ENCODE measurements around the gene NUMA1. TPM values are rescaled to one million over a fixed set of nuclear protein-coding genes. Genes with fewer than 3 reads are reported as not detected.

Gene NUMA1
- total RNA-seq, 2 donors from 2014 or later = 130 to 132 TPM

DNA sequence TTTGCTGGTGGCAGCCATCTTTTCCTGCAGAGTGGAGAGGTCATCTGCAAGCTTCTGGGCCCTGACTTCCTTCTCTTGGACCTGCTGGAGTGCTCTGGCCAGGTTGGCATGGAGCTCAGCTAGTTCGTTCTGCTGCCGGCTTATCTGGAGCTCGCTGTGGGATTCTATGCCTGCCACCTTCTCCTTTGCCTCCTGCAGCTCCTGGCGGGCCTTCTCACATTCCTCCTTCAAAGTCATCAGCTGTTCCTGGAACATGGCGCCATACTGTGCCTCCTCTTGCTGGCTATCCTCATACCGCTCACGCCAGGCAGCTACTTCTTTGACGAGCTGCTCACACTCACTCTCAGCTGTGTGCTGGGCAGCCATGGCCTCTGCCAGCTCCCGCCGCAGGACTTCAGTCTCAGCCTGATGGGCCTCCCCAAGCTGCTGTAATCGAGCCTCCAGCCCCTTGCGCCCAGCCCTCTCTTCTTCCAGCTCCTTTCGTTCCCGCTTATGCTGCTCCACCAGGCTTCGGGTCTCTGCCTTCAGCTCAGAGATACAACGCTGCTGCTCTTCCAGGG, 65.5 kb downstream of the NUMA1 start:
- H3K36me3 ChIP-seq (ENCODE audit: control insufficient read depth, insufficient read depth, low read length) = peaks cover 90% of the 10 kb centered on the region
- H3K4me3 ChIP-seq (ENCODE audit: low read length) = no peak overlapping the region
- no peak overlapping the region for H3K27ac Mint-ChIP-seq
- no peaks in the 10 kb centered on the region for H3K9me3 ChIP-seq (ENCODE audit: control insufficient read depth, low read length)
- H3K36me3 Mint-ChIP-seq (ENCODE audit: low read depth) = peaks cover 93% of the 10 kb centered on the region
- H3K27ac ChIP-seq (ENCODE audit: low read depth, low read length) = no peak overlapping the region
- H3K27me3 ChIP-seq (ENCODE audit: control insufficient read depth, insufficient read depth, low read length, poor library complexity, severe bottlenecking) = no peaks in the 10 kb centered on the region
- H3K9me3 Mint-ChIP-seq = no peaks in the 10 kb centered on the region
- no peaks in the 10 kb centered on the region for H3K4me1 ChIP-seq (ENCODE audit: control insufficient read depth, insufficient read depth, low read length)
- H3K9ac ChIP-seq (ENCODE audit: extremely low read depth, low read length, poor library complexity, severe bottlenecking) = no peak overlapping the region
- WGBS, 2 experiments (ENCODE audit: insufficient coverage in 1 of 2, insufficient read length in 1 of 2) = 95 to 96% methylated on average over 16 of the region's 16 CpGs
- H3K27me3 Mint-ChIP-seq (ENCODE audit: insufficient read depth) = no peaks in the 10 kb centered on the region
- no peak for DNase-seq
- no peaks in the 10 kb centered on the region for H3K4me1 Mint-ChIP-seq
- no peak overlapping the region for H3K4me3 Mint-ChIP-seq
- TF ChIP-seq CTCF (conservative IDR thresholded peaks at IDR 0.05) = no peak

DNA sequence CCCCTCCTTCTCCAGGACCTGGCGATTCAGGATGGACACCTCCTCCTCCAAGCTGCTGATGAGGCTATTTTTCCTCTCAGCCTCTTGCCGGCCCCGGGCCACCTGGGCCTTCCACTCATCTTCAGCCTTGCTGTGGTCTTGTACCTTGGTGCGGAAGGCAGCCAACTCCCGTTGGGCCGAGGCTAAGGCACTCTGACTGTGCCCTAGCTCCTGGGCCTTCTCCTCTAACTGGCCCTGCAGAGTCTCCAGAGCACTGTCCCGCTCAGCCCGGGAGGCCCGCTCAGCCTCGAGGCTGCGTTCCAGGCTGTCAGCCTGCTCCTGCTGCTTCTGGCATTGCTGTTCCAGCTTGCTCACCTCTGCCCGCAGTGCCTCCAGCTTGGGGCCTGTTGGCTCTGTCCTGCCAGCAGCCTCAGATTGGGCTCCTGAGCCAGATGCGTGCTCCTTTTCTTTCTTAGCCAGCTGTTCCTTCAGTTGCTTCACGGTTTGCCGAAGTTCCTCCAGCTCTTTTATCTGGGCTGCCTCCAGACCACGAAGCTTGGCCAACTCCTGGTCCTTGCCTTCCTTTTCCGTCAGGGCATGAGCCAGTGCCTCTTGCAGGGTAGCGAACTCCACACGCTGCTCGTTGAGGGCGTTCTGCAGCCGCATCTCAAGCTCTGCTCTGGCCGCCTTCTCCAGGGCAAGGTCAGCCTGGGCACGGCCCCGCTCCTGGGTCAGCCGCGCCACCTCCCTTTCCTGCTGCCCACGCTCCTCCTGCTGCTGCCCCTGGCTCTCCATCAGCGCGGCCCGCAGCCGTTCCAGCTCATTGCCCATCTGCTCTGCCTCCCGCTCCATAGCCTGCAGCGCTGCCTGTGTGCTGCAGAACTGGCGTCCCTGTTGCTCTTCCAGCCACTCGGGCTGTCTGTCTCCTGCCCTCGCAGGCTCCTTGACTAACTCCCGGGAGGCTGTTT, 66.3 kb downstream of the NUMA1 start:
- Histone ChIP-seq H3K27ac (ENCODE audit: low read depth, low read length) (no peak overlapping the region), H3K27me3 (ENCODE audit: control insufficient read depth, insufficient read depth, low read length, poor library complexity, severe bottlenecking) (no peaks in the 10 kb centered on the region), H3K4me1 (ENCODE audit: control insufficient read depth, insufficient read depth, low read length) (no peaks in the 10 kb centered on the region), H3K4me3 (ENCODE audit: low read length) (no peak overlapping the region), H3K36me3 (ENCODE audit: control insufficient read depth, insufficient read depth, low read length) (peaks cover 90% of the 10 kb centered on the region), H3K9me3 (ENCODE audit: control insufficient read depth, low read length) (no peaks in the 10 kb centered on the region), H3K9ac (ENCODE audit: extremely low read depth, low read length, poor library complexity, severe bottlenecking) (no peak overlapping the region)
- no peak overlapping the region for H3K4me3 Mint-ChIP-seq
- no peaks in the 10 kb centered on the region for H3K4me1 Mint-ChIP-seq
- peaks cover 90% of the 10 kb centered on the region for H3K36me3 Mint-ChIP-seq (ENCODE audit: low read depth)
- 95% methylated on average over 28 to 38 of the region's 38 CpGs for WGBS, 2 experiments (ENCODE audit: insufficient coverage in 1 of 2, insufficient read length in 1 of 2)
- no peak overlapping the region for H3K27ac Mint-ChIP-seq
- no peak for TF ChIP-seq CTCF (conservative IDR thresholded peaks at IDR 0.05)
- H3K27me3 Mint-ChIP-seq (ENCODE audit: insufficient read depth) = no peaks in the 10 kb centered on the region
- no peaks in the 10 kb centered on the region for H3K9me3 Mint-ChIP-seq
- no peak for DNase-seq

- no peak overlapping the region for H3K27ac ChIP-seq (ENCODE audit: low read depth, low read length)
- no peak overlapping the region for H3K4me3 ChIP-seq (ENCODE audit: low read length)
- 95 to 97% methylated on average over 21 to 33 of the region's 33 CpGs for WGBS, 2 experiments (ENCODE audit: insufficient coverage in 1 of 2, insufficient read length in 1 of 2)
- no peak overlapping the region for H3K9ac ChIP-seq (ENCODE audit: extremely low read depth, low read length, poor library complexity, severe bottlenecking)
- H3K4me3 Mint-ChIP-seq = no peak overlapping the region
- H3K9me3 ChIP-seq (ENCODE audit: control insufficient read depth, low read length) = no peaks in the 10 kb centered on the region
- H3K4me1 Mint-ChIP-seq = no peaks in the 10 kb centered on the region
- peaks cover 88% of the 10 kb centered on the region for H3K36me3 Mint-ChIP-seq (ENCODE audit: low read depth)
- DNase-seq = no peak
- H3K36me3 ChIP-seq (ENCODE audit: control insufficient read depth, insufficient read depth, low read length) = peaks cover 87% of the 10 kb centered on the region
- H3K27me3 ChIP-seq (ENCODE audit: control insufficient read depth, insufficient read depth, low read length, poor library complexity, severe bottlenecking) = no peaks in the 10 kb centered on the region
- H3K9me3 Mint-ChIP-seq = no peaks in the 10 kb centered on the region
- no peaks in the 10 kb centered on the region for H3K27me3 Mint-ChIP-seq (ENCODE audit: insufficient read depth)
- H3K4me1 ChIP-seq (ENCODE audit: control insufficient read depth, insufficient read depth, low read length) = no peaks in the 10 kb centered on the region
- no peak overlapping the region for H3K27ac Mint-ChIP-seq
- TF ChIP-seq CTCF (conservative IDR thresholded peaks at IDR 0.05) = no peak
Measured at GRCh38 chr11:72012897-72013721, 67.2 kb downstream of the NUMA1 start.
